ENCODE measurements around the gene GCNT2.
"Not testable (repeated sequence)": the region's sequence is repeated elsewhere in the genome, so short reads cannot be mapped to it uniquely, and the experiment has no call there.

GCNT2 gene

GRCh38 chr6:10662207-10662606 lies 141.1 kb downstream of the GCNT2 start:
- no peak for DNase-seq (ENCODE audit: low spot score)

DNA sequence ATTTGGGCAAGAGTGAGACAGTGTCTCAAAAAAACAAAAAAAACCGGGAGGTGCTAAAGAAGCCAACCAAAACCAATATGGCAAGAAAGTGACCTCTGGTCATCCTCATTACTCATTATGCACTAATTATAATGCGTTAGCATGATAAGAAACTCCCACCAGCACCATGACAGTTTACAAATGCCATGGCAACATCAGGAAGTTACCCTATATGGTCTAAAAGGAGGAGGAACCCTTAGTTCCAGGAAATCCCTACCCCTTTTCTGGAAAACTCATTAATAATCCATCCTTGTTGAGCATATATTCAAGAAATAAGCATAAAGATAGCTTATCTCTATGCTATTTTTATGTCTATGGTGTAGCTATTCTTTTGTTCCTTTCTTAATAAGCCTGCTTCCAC lies 141.6 kb downstream of the GCNT2 start:
- DNase-seq (ENCODE audit: low spot score) = no peak

- not testable (repeated sequence) for DNase-seq (ENCODE audit: low spot score)
Measured at GRCh38 chr6:10665595-10665994, 144.4 kb downstream of the GCNT2 start.

GRCh38 chr6:10668126-10668917 lies 147.2 kb downstream of the GCNT2 start:
- DNase-seq (ENCODE audit: low spot score) = no peak

DNA sequence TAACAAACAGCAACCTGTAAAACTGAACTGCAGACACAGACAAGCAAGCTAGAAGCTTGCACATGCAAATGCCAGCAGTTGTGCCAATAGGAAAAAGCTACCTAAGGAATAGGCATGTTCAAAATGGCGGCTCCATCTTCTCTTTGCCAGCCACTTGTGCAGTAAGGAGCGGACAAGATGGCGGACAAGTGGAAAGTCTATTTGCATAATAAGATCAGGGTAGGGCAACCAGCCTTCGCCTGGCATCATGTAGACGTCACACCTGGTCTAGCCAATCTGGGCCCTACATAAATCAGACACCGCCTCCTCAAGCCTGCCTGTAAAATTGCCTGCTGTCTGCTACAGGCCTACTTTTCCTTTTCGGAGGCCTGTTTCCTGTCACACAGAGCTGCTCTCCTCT lies 155.3 kb downstream of the GCNT2 start:
- DNase-seq (ENCODE audit: low spot score) = no peak

GRCh38 chr6:10678456-10678855 lies 157.3 kb downstream of the GCNT2 start:
- no peak for DNase-seq (ENCODE audit: low spot score)
